ENCODE results near the gene TYW1B. TPM values are rescaled to one million over a fixed set of nuclear protein-coding genes. Genes with fewer than 3 reads are reported as not detected.
"Not testable (repeated sequence)": the region's sequence is repeated elsewhere in the genome, so short reads cannot be mapped to it uniquely, and the experiment has no call there.

The TYW1B gene
- polyA plus RNA-seq, 3 donors: 2.7 to 4.3 (median 3.1) TPM

DNA sequence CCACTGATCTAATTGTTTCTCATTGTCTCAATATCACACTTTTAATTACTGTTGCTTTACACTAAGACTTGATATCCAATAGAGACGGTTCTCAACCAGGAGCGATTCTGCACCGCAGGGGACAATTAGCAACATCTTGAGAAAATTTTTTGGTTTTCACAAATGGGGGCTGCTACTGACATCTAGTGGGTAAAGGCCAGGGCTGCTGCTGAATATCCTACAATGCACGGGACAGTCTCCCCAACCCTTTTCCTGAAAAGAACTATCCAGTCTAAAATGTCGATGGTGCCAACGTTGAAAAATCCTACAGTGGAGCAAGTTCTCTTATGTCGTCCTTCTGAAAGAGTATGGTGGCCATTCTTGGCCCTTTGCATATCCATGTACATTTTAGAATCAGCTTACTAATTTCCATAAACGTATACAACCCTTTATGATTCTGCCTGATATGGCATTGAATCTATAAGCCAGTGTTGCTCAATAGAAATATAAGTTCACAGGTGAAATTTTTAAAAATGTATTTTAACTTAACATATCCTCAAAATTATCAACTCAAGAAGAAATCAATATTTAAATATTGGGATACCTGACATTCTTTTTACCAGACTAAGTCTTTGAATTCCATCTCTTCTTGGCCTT lies 192.6 kb downstream of the TYW1B start:
- not testable (repeated sequence) for DNase-seq (ENCODE audit: low read depth in 3 of 3, low spot score in 2 of 3)

- DNase-seq (ENCODE audit: low read depth in 3 of 3, low spot score in 2 of 3): not testable (repeated sequence)
Measured at GRCh38 chr7:72632765-72633292, 195.2 kb downstream of the TYW1B start.

DNA sequence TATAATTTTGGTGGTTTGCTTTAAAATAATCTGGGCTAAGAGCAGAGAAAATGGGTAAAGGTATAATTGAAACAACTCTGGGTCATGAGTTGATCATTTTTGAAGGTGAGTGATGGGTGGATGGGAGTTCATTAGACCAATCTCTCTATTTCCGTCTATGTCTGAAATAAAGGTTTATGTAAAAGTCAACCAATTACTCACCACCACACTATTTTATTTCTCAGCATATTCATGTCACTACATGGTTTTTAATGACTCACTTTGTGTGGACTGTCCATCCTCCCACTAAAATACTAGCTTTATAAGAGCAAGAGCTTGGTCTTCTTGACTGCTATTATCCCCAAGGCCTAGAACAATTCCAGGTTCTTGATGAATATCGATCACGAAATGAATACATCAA lies 199.6 kb downstream of the TYW1B start:
- DNase-seq (ENCODE audit: low read depth in 3 of 3, low spot score in 2 of 3): not testable (repeated sequence)

- DNase-seq (ENCODE audit: low read depth in 3 of 3, low spot score in 2 of 3): not testable (repeated sequence)
Measured at GRCh38 chr7:72626428-72627011, 201.5 kb downstream of the TYW1B start.

DNA sequence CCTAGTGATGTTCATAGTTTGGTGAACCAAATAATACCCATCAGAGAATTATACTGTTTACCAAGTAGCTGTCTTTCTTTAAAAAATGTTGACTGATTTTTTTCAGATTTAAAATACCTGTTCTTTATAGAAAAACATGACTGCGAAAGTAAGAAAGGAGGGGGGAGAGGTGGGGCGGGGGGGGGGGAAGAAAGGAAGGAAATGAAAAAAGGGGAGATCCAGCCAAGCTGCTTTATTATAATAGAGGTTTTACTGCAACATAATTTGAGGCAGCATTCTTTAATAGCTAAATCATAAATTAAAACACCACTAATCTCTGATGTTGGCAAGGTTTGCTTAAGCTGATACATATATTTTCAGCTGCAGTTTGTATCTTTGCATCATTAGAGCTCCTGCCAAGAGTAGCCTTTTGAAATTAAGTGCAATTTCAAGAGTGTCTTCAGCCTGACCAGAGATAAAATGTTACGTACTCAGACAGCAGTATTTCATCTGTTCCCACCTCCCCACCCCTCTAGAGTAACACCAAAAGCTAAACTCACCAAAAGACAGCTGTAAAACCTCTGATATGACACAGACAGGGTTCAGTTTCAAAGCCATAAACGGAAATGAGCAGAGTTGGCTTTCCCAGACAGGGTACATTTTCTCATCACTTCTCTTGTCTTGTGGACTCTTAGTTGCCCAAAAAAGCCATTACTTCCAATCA lies 202.1 kb downstream of the TYW1B start:
- DNase-seq (ENCODE audit: low read depth in 3 of 3, low spot score in 2 of 3): not testable (repeated sequence)

DNA sequence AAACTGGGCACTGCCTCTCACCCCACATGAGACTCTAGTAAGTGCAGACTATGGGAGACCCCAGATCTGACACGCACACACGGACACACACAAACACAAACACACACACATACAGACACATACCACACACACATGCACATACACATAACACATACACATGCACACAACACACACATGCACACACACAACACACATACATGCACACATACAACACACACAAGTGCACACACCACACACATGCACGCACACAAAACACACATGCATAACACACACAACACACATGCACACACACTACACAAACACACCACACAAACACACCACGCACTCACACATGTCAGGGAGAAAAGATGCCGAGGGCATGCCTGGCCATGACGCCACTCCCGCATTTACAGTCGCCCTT lies 205.5 kb downstream of the TYW1B start:
- DNase-seq (ENCODE audit: low read depth in 3 of 3, low spot score in 2 of 3): no peak

DNA sequence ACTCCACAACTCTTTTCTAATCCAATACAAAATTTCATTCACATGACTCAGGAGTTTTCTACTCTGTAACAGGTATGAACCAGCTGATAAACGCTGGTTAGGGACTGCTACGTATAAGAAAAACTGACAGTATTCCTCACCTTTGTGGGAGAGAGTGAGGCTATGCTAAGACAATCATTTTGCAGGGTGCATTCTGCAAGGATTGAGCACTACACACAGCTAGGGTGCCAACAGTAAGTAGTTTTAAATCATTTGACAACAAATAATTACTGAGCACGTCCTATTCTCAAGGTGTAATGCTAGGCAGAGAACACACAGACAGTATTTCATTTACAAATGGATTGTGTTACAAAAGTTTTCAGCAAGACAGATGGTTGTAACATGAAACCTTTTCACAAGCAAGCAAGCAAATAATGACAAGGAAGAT lies 206.2 kb downstream of the TYW1B start:
- not testable (repeated sequence) for DNase-seq (ENCODE audit: low read depth in 3 of 3, low spot score in 2 of 3)

DNA sequence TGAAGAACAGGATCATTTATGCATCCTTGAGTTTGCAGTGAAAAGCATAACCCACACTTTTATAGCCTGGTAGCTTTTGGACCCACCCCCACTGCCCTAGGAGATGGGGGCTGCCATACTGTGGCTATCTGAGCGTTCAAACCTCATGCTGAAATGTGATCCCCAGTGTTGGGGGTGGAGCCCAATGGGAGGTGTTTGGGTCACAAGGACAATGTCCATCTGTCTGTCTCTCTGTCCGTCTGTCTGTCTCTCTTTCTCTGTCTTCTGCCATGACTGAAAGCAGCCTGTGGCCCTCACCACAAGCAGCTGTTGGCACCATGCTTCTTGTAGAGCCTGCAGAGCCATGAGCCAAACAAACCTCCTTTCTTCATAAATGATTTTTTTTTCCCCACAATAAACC lies 207.1 kb downstream of the TYW1B start:
- not testable (repeated sequence) for DNase-seq (ENCODE audit: low read depth in 3 of 3, low spot score in 2 of 3)

- DNase-seq (ENCODE audit: low read depth in 3 of 3, low spot score in 2 of 3): peak in 1 of 3 donors; percentile 13
Measured at GRCh38 chr7:72618435-72619180, 209.4 kb downstream of the TYW1B start.

DNA sequence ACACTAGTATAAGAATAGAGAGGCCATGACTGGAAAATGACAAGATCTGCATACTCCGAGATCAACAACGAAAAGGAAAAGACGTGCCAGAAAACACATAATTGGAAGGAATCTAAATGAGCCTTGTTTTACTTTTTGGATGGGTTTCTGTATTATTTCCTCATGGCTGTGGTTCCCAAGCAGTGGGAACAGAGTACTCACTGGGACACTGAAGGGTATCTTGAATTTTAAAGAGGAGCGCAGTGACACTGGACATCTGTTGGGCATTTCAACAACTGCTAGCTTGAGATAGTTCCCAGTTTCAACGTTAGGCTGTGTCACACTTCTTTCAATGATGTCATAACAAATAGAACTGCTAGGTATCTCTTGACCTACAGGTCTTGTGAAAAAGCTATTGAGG lies 218.2 kb downstream of the TYW1B start:
- not testable (repeated sequence) for DNase-seq (ENCODE audit: low read depth in 3 of 3, low spot score in 2 of 3)

GRCh38 chr7:72607988-72608387 lies 220.0 kb downstream of the TYW1B start:
- not testable (repeated sequence) for DNase-seq (ENCODE audit: low read depth in 3 of 3, low spot score in 2 of 3)

GRCh38 chr7:72605863-72606431 lies 222.1 kb downstream of the TYW1B start:
- DNase-seq (ENCODE audit: low read depth in 3 of 3, low spot score in 2 of 3): not testable (repeated sequence)

GRCh38 chr7:72604771-72605611 lies 223.0 kb downstream of the TYW1B start:
- not testable (repeated sequence) for DNase-seq (ENCODE audit: low read depth in 3 of 3, low spot score in 2 of 3)

DNA sequence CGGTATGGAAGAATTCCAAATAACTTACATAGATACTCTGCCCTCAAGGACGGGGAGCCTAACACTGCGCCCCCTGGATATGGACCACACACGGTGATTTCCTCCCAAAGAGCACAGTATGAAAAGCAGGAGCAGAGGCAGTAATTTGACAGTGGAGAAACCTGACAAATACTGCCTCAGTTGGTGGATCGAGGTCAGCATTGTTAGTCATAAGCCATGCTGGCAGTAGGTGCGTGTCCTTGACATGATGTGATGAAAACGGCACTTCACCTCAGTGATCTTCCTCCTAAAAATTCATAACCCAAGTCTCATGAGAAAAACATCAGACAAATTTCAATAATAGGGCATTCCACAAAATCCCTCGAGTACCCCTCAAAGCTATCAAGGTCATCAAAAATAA lies 224.5 kb downstream of the TYW1B start:
- not testable (repeated sequence) for DNase-seq (ENCODE audit: low read depth in 3 of 3, low spot score in 2 of 3)

DNA sequence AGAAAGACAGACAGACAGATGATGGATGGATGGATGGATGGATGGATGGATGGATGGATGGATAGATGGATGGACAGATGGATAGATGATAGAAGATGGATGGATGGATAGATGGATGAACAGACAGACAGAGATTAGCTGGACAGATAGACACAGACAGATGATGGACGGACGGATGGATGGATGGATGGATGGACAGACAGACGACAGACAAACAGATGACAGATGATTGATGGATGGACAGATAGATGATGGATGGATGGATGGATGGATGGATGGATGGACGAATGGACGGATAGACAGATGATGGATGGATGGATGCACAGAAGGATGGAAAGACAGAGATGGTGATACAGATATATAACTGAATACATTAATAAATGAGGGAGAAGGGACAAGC lies 224.9 kb downstream of the TYW1B start:
- no peak for DNase-seq (ENCODE audit: low read depth in 3 of 3, low spot score in 2 of 3)

DNA sequence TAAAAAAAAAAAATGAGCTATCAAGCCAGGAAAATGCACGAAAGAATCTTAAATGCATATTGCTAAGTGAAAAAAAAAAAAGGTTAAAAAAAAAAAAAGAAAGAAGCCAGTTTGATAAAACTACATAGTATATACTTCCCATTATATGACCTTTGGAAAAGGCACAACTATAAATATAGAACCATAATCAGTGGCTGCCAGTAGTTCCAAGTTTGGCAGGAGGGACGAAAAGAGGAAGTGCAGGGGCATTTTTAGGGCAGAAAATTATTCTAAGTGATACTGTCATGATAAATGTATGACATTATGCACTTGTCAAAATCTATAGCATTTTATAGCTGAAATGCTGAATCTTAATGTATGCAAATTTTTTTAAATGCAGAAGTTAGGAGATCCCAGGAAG lies 226.3 kb downstream of the TYW1B start:
- not testable (repeated sequence) for DNase-seq (ENCODE audit: low read depth in 3 of 3, low spot score in 2 of 3)

- DNase-seq (ENCODE audit: low read depth in 3 of 3, low spot score in 2 of 3): not testable (repeated sequence)
Measured at GRCh38 chr7:72590023-72590422, 238.0 kb downstream of the TYW1B start.

DNA sequence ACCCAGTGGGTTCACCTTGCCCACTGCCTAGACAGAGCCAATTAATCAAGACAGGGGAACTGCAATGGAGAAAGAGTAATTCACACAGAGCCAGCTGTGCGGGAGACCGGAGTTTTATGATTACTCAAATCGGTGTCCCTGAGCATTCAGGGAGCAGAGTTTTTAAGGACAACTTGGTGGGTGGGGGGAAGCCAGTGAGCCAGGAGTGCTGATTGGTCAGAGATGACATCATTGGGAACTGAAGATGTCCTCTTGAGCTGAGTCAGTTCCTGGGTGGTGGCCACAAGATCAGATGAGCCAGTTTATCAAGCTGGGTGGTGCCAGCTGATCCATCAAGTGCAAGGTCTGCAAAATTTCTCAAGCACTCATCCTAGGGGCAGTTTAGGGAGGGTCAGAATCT lies 240.7 kb downstream of the TYW1B start:
- DNase-seq (ENCODE audit: low read depth in 3 of 3, low spot score in 2 of 3): not testable (repeated sequence)

GRCh38 chr7:72584576-72584975 lies 243.4 kb downstream of the TYW1B start:
- DNase-seq (ENCODE audit: low read depth in 3 of 3, low spot score in 2 of 3): not testable (repeated sequence)

Measured in right renal cortex interstitium (tissue), 3 donors.